NCI-H1105 (cell line): ENCODE measurements around the gene SH3GL1.

Experiments used
- DNase-seq: peaks from one replicate; lab custom pipeline; 2025; lab: John Stamatoyannopoulos, UW

Gene SH3GL1

DNA sequence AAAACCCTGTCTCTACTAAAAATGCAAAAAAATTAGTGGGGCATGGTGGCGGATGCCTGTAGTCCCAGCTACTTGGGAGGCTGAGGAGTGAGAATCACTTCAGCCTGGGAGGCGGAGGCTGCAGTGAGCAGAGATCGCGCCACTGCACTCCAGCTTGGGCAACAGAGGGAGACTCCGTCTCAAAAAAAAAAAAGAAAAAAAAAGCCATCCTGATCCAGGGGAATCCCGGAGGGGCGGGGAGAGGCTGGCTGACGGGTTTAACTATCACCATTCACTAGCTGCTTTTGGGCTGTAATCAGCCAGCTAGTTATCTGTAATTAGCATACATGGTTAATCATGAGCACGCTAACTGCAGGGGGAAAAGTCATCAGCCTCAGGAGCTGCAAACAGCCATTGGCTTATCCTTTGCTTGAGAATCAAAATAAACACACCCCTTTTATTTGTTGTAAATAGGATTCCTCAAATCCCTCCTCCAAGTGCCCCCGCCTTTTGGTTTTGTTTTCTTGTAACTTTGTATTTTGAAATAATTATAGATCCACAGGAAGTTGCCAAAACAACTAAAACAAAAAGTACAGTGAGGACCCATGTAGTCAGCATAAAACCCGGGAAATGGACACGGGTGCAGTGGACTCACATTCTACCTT, 86.4 kb downstream of the SH3GL1 start:
- DNase-seq: no peak
